ENCODE results near the gene SLC39A11.
A peak's percentile ranks its signal among the peaks of the same experiment; 100 is the strongest.
"Not testable (repeated sequence)": the region's sequence is repeated elsewhere in the genome, so short reads cannot be mapped to it uniquely, and the experiment has no call there.

SLC39A11 gene

DNA sequence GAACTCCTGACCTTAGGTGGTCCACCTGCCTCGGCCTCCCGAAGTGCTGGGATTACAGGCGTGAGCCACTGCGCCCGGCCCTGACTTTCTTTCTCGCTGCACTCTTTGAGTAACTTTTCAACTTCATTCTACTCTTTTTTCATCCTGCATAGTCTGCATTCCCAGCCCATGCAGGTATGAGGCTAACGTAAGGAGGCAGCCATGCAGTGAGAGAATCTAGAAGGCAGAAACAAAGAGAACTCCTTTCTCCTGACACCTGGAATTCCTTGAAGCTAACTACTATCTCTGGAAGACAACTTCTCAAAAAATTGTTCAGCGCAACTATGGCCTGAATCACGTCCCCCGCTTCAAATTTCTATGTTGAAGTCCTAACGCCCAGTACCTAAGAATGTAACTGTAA is 152.0 kb downstream of the SLC39A11 start:
- no peak for DNase-seq

DNA sequence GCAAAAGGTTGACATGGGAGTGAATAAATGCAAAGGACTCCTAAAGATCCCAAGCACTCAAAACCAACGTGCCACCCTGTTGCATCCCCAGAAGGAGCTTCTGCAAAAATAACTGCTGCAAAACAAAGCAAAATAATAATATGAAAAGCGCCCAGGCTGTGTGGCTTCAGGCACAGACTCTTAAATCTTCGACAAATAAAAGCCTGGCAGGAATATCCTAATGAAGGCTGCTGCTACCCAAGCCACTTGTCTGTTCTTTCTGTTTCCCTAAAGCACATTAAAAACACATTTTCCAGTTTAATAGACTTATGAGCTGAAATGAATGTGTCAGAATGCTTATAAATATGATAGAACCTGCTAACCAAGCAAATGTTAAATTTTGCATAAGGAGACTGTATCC is 154.0 kb downstream of the SLC39A11 start:
- DNase-seq = no peak

DNA sequence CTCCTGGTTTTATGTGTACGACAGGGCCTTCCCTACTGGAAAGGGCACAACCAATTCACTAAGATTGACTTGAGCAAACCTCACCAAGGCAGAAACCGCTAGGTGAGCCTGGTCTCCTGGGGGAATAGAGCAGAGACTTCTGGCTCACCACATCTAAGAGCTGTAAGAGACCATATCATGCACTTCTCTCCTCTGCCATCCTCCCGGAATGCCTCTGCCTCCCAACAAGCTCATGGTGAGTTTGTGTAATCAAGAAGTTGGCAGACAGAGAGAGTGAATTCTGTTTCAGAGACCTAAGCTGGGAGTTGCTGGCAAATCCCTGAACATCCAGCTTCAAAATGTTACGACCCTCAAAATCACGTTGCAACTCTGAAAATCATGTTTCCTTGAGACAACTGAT is 154.8 kb downstream of the SLC39A11 start:
- DNase-seq = no peak

DNA sequence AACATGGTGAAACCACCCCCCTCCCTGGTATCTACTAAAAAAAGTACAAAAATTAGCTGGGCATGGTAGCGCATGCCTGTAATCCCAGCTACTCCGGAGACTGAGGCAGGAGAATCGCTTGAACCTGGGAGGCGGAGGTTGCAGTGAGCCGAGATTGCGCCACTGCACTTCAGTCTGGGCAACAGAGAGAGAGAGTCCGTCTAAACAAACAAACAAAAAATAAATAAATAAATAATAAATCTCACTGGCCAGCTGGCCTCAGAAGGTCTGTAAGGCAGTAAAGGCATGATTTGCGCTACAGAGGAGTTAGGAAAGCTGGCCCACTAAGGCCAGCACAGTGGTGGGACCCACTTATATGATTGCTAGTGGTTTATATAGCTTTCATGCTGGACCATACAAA is 155.2 kb downstream of the SLC39A11 start:
- not testable (repeated sequence) for DNase-seq

DNA sequence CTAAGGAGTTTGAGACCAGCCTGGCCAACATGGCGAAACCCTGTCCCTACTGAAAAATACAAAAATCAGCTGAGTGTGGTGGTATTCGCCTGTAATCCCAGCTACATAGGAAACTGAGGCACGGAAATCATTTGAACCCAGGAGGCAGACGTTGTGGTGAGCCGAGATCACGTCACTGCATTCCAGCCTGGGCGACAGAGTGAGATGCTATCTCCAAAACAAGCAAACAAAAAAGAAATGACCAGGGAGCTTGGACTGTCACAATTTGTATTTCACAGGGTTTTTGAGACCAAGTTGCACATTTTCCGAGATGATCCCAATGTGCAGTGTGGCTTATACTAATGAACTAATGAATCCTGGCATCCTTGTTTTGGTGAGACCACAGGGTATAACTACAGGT is 156.5 kb downstream of the SLC39A11 start:
- DNase-seq = no peak

DNA sequence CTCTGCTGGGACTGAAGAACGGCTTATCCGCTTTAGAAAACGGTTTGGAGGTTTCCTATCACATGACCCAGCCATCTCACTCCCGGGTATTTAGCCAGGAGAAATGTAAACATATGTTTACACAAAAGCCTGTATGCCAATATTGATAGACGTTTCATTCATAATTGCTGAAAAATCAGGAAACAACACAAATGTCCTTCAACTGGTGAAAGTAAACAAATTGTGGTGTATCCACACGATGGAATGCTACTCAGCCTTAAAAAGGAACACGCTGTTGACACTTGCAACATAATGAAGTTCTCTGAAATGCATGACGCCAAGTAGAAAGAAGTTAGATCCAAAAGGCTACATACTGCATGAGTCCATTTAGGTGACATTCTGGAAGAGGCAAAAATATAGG is 157.6 kb downstream of the SLC39A11 start:
- no peak for DNase-seq

DNA sequence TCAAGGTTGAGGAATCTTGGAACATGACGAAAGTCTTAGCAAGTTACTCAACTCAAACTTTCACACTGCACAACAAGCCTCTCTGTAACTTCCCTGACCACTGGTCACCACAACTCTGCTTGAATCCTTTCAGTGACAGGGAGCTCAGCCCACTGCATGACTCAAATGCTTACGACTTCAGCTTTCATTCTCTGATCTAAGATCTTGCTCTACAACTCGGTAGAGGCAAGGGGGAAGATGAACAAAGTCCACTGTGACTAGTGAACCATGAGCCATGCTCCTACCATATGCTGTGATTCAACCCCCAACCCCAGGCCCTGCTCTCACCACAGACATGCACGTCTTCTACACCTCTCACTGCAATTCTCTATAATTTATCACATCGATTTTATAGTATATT is 160.9 kb downstream of the SLC39A11 start:
- DNase-seq = no peak

DNA sequence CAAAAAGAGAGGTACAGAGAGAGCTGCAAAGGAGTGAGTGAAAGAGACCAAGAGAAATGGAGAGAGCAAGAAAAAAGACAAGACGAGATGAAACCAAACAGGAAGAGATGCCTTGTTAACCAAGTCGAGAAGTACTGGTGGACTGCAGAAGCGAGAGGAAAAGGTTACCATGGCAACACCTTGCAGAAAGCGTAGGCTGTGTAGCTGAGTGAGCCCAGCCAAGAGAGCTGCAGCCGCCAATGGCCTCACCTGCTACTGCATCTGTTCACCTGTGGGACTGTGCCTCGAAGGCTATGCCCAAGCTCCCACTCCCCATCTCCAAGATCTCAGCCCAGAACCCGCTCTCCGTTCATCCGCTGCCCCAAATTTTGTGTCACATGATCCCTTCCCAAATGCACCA is 161.3 kb downstream of the SLC39A11 start:
- DNase-seq = no peak

DNA sequence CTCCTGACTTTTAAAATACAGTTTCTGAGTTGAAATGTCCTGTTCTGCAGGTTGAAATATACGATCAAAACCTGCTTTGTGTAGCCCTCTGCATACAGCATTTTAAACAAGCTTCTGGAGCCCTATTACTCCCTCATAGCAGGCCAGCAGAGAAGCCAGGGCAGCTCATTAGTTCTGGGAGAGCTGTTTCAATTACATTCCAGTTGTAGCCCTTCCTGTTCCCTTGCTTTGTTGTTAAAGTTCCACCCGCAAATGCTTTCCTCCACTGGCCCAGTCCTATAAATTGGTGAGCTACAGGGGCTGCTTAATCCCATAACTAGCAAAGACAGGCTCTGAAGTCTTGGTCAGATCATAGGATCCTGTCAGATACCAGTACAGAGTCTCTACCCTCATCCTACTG is 162.5 kb downstream of the SLC39A11 start:
- DNase-seq = no peak

DNA sequence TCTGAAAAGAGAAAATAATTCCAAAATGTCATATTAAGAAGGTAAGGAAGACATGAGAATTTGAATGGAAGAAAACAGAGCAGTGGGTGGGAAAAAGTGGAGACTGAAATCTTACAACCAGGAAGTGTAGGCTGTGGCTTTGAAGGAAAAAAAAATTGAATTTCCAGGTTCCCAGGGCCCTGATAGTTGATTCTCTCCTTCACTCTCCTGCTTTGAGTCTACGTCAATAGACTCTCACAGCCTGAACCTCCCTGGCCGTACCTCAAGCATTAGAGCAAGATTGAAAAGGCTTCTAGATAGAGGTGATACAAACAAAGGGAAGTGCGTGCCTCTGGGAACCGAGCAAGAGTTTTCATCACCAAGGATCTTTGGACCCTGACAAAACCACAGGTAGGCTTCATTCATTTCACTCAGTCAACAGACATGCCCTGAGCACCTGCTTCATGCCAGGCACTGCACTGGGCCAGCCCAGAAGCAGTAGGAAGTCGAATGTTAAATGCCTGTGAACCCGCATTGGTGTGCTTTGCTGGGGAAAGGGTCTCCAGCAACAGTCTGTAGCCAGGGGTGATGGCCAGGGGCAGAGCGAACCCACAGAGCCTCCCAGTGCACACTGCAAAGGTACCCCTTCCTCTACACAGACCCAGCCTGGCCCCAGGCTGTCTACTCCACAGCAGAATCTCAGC is 163.9 kb downstream of the SLC39A11 start:
- no peak for DNase-seq

DNA sequence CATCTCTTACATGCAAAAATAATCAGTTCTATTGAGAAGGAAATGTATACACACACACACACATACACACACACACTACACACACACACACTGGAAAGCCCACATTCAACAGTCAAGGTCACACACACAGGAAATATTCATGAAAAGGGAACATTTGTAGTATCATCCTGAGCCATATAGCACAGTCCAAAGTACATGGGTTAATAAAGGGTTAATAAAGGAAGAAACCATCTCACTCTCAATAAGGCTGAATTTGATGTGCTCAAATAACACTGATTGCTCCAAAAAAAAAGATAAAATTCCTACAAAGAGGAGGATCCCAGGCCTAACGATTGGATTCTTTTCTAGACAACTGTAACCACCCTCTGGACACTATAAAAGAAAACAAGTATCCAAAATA is 164.7 kb downstream of the SLC39A11 start:
- no peak for DNase-seq

DNA sequence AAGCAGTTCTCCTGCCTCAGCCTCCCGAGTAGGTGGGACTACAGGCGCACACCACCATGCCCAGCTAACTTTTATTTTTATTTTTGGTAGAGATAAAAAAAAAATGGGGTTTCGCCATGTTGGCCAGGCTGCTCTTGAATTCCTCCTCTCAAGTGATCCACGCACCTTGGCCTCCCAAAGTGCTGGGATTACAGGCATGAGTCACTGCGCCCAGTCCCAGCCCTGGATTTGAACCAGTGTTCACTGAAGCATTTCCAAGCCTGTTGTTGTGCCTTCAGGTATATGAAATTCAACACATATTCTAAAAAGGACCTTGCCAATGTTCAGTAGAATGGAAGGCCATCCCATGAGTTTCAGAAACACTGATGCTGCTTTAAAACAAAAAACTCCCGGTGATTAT is 165.3 kb downstream of the SLC39A11 start:
- DNase-seq = no peak

DNA sequence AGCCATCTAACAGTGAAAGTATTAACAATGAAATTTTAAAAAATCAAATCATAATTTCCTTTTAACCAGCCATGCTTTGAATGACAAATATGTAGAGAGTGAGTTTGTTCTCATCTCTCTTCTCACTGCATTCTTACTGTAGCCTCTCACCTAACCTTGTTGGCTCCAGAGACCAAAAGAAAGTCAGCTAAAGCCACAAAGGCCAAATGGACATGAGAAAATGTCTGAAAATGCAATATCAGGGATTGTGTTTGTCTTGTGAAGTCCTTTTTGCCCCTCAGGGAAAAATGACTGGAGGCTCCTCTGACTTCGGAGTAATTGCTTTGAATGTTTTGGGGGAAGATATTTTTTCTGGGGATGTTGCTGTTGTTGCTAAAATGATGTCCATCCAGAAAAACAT is 166.3 kb downstream of the SLC39A11 start:
- no peak for DNase-seq

DNA sequence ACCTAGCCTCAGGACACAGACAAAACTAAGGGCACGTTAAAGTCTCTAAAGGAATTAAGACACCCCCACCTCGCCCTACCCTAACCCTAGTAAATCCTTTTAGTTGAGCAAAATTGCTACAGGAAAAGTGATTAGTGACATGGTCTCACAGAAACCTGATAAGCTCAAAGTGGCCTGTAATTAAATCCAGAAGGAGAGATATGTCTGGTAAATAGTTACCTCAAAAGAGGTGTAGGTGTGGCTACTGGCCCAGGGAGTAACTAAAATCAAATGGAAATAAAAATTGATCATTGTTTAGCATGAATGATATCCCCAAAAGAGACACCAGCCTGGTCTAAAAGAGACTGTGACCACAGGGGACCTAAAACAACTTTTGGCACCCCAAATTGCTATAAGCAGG is 168.3 kb downstream of the SLC39A11 start:
- DNase-seq = no peak

DNA sequence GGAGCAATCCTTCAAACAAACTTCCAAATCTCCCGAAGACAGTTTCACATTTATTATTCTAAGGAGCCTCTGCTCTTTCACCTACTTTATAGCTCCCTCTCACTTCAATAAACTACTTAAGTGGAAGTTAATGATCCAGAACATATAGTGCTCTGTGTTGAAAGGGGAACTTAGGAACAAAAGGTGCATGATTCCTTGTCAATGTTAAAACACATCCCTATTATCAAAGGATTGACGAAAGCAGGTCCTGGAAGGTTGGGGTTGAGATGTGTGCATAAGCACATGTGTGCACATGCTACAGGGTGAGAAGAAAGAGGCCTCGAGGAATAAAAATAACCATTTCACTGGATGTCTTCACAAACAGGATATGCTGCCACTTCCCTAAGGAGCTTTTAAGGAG is 170.3 kb downstream of the SLC39A11 start:
- DNase-seq = no peak

DNA sequence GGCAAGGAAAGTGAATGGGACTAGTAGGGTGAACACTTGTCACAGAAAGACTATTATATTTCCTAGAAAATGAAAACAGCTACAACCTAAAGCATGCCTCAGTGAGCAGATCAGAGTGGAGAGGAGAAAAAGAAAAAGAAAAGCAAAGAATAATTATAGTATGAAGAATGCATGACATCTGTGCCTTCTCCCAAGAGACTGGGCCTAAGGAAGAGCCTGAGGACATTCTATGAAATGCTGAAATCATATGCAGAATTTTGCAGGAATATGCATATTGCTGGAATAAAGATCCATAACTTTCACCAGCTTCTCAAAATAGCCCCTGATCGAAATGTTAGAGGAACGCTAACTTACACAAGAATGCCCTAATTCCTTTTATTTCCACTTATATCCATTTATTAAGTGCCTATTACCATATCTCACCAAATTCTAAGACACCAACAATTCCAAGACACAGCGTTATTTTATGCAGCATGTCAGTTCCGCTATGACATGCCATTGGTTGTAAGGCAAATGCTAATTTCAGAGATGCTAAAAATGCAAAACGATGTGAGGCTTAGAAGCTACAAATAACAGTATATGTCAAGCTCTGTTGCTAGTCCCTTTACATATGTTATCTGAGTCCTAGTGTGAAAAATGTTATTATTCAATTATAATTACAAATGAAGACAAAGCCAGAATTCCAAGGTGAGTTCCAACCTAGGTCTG is 171.0 kb downstream of the SLC39A11 start:
- no peak for DNase-seq

DNA sequence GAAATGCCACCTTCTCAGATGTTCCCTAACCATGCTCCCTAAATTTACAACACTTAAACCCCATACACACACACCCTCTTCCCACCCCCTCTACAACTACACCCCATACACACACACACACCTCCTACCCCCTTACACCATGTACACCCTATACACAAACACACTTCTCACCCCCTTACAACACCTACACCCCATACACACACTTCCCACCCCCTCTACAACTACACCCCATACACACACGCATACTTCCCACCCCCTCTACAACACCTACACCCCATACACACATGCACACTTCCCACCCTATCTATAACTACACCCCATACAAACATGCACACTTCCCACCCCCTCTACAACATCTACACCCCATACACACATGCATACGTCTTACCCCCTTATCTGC is 172.0 kb downstream of the SLC39A11 start:
- no peak for DNase-seq

DNA sequence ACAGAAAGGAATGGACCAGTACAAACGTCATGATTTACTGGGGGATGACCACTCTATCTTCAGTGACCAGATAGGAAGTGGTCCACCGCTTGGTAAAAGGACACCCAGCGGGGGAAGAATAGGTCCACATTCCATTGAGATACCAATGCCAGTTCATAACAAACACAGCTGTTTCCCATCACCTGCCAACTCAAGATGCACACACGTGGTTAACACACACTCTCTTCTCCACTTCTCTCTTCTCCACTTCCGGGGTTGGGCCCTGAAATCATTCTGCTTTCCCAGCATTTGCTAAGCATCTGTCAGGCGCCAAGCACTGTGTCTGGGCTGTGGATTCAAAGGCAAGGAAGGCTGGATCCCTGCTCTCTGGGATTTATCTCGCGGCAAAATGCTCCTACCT is 175.5 kb downstream of the SLC39A11 start:
- DNase-seq = no peak

DNA sequence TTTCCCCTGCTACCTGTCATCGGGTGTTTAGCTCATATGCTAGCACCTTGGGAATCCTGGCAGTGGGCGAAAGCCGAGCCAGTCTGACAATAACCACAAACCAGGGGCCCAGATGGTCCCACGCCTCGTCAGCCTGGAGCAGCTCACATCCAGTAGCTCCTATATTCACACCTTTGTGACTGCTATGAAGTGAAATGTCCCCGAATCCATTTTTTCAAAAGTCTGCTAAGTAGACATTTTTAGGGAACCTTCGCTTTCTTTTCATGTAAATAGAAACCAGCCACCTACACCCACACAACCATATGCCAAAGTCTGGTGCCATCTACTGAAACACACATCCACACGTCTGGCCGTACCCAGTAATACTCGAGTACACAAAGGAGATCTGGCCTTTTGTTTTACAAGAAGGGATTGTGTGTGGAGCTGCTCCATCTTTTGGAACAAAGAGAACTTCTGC is 176.8 kb downstream of the SLC39A11 start:
- no peak for DNase-seq

DNA sequence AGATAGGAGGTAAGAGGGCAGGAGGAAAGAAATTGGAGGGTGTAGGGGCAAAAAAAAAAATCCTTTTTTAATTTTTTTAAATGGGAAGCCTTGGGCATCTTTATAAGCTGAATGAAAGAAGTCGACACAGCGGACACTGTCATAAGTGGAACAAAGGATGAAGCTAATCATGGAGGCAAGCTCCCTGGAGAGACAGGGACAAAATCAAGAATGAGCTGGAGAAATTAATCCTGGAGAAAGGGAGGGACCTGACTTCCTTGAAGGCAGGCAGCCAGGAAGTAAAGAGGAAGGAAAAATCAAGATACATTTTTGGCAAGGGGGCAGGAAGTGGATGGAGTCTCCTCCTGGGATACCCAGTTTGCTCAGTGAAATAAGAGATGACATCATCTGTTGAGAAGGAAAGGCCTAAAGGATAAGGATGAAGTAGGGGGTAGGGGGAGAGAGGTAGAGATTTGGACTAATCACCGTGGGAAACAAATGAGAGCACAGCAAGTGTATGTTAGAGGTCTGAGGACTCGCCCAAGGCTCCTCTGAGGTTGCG is 179.3 kb downstream of the SLC39A11 start:
- DNase-seq = no peak

DNA sequence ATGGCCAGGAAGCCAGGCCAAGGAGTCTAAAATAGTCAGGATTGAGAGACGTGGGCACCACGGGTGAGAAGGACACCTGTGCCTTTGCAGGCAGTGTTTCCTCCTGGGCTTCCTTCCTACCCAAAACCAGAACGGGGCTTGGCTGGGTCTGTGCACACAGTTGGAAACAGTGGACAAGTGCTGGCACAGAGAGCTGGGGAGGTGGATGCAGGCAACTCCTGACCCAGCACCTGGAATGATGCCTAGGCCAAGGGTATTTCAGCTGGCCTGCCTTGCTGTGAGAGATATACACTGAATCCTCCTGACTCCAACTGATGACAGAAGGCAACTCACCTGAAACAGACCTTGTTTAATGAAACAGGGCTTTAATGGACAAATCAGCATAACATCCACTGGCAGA is 186.2 kb downstream of the SLC39A11 start:
- no peak for DNase-seq

DNA sequence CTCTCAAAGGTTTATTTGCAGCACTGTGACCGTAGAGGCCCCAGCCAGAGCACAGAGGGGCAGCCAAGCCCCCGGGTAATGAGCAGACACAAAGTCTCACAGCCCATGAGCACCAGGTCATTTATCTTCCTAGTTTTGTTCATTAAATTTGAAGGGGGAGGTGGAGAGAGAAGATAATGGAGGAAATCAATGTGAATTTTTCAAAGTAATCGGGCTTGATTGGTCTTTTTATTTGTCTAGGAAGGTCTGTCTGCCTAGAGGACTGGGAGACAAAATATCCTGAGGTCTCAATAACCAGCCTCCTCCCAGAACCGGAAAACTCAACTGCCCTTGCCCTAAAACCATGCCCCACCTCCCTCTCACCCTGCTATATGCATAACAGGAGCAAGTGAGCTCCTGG is 189.0 kb downstream of the SLC39A11 start:
- DNase-seq = no peak

DNA sequence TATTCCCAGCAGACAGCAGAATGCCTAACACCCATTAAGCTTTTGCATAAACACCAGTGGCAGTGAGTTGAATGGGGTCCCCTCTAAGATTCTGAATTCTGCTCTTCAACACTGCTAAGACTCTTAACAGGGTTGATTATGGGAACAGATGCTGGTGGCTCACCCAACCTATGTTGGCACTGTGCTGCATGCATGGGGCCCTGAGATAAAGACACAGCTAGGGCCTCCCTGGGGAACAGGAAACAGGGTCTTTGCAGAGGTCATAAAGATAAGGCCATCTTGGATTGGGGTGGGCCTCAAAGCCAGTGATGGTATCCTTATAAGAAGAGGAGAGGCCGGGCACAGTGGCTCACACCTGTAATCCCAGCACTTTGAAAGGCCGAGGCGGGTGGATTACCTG is 190.8 kb downstream of the SLC39A11 start:
- no peak for DNase-seq

DNA sequence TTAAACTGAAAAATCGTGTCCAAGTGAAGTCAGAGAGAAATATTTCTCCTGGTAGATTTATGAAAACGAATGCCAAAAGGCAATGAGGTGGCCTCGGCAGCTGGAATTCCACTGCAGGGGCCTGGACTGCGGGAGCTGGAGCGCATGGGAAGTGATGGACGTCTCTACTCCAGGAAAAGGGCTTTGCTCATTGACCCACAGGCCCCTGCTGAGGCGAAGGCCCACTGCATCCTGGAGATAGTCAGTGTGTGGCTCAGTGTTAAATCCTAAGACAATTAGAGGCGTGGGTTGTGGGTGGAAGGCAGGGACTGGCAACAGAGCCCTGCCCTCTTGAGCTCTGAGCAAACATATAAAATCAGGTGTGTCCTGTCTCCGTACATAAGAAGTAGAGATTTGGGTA is 191.4 kb downstream of the SLC39A11 start:
- DNase-seq = no peak

DNA sequence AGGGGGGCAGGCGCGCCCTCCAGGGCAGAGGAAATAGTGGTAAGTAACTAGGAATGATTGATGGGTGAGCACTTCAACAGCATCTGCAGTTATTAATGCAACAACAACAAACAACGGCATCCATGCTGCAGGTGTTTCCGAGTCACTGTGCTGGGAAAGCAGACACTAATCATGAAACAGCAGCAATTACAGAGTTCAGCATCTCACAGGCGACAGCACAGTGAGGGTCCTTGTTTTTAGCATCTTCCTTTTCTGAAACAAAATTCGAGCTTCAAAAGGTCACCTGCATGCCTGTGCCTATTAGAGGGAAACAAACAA is 191.9 kb downstream of the SLC39A11 start:
- DNase-seq = peak; percentile 55
